ENCODE data around the gene GCC2. TPM values are rescaled to one million over a fixed set of nuclear protein-coding genes. Genes with fewer than 3 reads are reported as not detected.

The GCC2 gene
- total and polyA plus RNA-seq, 2 experiments from 2014 or later: 43.4 to 172 TPM

DNA sequence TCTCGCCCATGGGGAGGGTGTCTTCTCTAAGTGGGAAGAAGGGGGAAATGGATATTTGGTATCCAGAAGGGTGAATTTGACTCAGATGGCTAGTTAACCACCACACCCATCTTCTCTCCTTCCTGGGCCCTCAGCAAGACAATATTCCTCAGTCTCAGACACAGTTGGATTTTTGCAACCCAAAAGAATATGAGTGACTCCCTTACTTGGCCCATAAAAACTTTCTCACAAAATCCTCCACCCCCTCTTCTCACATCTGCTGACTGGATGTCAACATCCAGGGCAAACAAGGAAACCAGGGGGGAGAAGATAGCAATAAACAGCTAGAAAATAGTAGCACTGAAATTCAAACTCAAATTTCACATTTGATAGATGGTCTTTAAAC lies 35.3 kb upstream of the GCC2 start (continued):
- no peak for TF ChIP-seq CREB1 (CRISPR knock-in tag; IDR thresholded peaks at IDR 0.05; ENCODE audit: low read depth)
- TF ChIP-seq, protein P1, sequence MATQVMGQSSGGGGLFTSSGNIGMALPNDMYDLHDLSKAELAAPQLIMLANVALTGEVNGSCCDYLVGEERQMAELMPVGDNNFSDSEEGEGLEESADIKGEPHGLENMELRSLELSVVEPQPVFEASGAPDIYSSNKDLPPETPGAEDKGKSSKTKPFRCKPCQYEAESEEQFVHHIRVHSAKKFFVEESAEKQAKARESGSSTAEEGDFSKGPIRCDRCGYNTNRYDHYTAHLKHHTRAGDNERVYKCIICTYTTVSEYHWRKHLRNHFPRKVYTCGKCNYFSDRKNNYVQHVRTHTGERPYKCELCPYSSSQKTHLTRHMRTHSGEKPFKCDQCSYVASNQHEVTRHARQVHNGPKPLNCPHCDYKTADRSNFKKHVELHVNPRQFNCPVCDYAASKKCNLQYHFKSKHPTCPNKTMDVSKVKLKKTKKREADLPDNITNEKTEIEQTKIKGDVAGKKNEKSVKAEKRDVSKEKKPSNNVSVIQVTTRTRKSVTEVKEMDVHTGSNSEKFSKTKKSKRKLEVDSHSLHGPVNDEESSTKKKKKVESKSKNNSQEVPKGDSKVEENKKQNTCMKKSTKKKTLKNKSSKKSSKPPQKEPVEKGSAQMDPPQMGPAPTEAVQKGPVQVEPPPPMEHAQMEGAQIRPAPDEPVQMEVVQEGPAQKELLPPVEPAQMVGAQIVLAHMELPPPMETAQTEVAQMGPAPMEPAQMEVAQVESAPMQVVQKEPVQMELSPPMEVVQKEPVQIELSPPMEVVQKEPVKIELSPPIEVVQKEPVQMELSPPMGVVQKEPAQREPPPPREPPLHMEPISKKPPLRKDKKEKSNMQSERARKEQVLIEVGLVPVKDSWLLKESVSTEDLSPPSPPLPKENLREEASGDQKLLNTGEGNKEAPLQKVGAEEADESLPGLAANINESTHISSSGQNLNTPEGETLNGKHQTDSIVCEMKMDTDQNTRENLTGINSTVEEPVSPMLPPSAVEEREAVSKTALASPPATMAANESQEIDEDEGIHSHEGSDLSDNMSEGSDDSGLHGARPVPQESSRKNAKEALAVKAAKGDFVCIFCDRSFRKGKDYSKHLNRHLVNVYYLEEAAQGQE (IDR thresholded peaks at IDR 0.05; ENCODE audit: unreplicated experiment): no peak
- TF ChIP-seq STAT1 (IDR thresholded peaks at IDR 0.05; ENCODE audit: unreplicated experiment): no peak
- TF ChIP-seq EZH2phosphoT487 (IDR thresholded peaks at IDR 0.05; ENCODE audit: unreplicated experiment): no peak

DNA sequence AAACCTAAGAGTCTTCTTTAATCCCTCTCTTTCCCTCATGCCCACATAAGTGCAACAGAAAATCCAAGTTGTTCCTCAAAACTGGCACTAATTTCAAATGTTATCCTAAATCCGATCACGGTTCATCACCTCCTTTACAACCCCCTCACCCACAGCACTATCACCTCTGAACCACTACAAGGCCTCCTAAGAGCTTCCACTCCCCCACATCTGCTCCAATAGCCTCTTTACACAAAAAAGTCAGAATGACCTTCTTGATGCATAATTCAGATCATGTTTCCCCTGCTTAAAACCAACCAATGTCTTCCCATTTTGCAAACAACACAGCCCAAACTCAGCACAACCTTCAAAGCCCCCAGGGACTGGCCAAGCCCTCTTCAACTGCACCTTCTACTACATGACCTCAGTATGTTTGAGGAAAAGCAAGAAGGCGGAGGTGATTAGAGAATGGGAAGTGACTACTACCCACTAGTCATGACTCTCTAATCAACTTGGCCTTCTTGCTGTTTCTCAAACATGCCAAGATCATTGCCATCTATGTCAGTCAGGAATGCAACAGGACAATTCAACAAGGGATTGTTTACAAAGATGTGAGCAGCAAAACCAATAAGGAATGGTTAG lies 34.6 kb upstream of the GCC2 start:
- ATAC-seq (no peak), DNase-seq (ENCODE audit: low spot score) (no peak)
- Histone ChIP-seq H3K4me3 (no peak overlapping the region), H3K27me3 (ENCODE audit: insufficient read depth) (no peaks in the 10 kb centered on the region), H4K20me1 (replicated peaks; ENCODE audit: insufficient read depth) (no peaks in the 10 kb centered on the region), H3K9me2 (ENCODE audit: insufficient read depth) (no peaks in the 10 kb centered on the region; the same call in 1 of the 2 replicates), H3K27ac (ENCODE audit: low read depth) (no peak overlapping the region), H2AFZ (no peak overlapping the region), H3K36me3 (ENCODE audit: insufficient read depth) (no peaks in the 10 kb centered on the region), H3K4me1 (ENCODE audit: insufficient read depth) (no peaks in the 10 kb centered on the region), H3K4me2 (no peak overlapping the region), H3F3A (replicated peaks; ENCODE audit: low read depth) (no peaks in the 10 kb centered on the region), H3K79me2 (replicated peaks; ENCODE audit: insufficient read depth) (no peaks in the 10 kb centered on the region)
- Mint-ChIP-seq H3K27me3 (ENCODE audit: insufficient read depth, low read depth, poor library complexity) (no peaks in the 10 kb centered on the region), H3K27ac (no peak overlapping the region), H3K4me3 (no peak overlapping the region), H3K4me1 (no peaks in the 10 kb centered on the region), H3K9me3 (no peaks in the 10 kb centered on the region), H3K36me3 (ENCODE audit: low read depth) (no peaks in the 10 kb centered on the region)
- TF ChIP-seq JUNB (IDR thresholded peaks at IDR 0.05; ENCODE audit: unreplicated experiment) (no peak), ZNF331 (CRISPR knock-in tag; IDR thresholded peaks at IDR 0.05; ENCODE audit: low read depth) (no peak), POLR2AphosphoS5 (IDR thresholded peaks at IDR 0.05; ENCODE audit: low read depth) (no peak), NANOG (IDR thresholded peaks at IDR 0.05; ENCODE audit: borderline replicate concordance) (no peak), EZH2phosphoT487 (IDR thresholded peaks at IDR 0.05; ENCODE audit: unreplicated experiment) (no peak), ZNF462 (CRISPR knock-in tag; IDR thresholded peaks at IDR 0.05) (no peak), CREB1 (CRISPR knock-in tag; IDR thresholded peaks at IDR 0.05; ENCODE audit: low read depth) (no peak), EZH2 (IDR thresholded peaks at IDR 0.05; ENCODE audit: low read depth, unreplicated experiment) (no peak), ZNF114 (CRISPR knock-in tag; IDR thresholded peaks at IDR 0.05) (no peak)
- TF ChIP-seq, protein P2, sequence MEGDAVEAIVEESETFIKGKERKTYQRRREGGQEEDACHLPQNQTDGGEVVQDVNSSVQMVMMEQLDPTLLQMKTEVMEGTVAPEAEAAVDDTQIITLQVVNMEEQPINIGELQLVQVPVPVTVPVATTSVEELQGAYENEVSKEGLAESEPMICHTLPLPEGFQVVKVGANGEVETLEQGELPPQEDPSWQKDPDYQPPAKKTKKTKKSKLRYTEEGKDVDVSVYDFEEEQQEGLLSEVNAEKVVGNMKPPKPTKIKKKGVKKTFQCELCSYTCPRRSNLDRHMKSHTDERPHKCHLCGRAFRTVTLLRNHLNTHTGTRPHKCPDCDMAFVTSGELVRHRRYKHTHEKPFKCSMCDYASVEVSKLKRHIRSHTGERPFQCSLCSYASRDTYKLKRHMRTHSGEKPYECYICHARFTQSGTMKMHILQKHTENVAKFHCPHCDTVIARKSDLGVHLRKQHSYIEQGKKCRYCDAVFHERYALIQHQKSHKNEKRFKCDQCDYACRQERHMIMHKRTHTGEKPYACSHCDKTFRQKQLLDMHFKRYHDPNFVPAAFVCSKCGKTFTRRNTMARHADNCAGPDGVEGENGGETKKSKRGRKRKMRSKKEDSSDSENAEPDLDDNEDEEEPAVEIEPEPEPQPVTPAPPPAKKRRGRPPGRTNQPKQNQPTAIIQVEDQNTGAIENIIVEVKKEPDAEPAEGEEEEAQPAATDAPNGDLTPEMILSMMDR (conservative IDR thresholded peaks at IDR 0.05; ENCODE audit: low read depth in 2 of 2): no peak
